Mesodermal cell (in vitro differentiated cells): ENCODE data around the gene ERC1.

Experiments used
- H3K27ac ChIP-seq: 2 replicates; pipeline ENCODE4 v1.7.0; 2013; ENCODE audit warnings: mild to moderate bottlenecking, low read depth, low read length, moderate library complexity; ENCODE audit not compliant: severe bottlenecking
- H3K36me3 ChIP-seq: 2 replicates; pipeline ENCODE4 v1.7.1; 2013; ENCODE audit warnings: mild to moderate bottlenecking, low read length, moderate library complexity; ENCODE audit not compliant: control insufficient read depth, insufficient read depth
- H3K4me1 ChIP-seq: one replicate; pipeline ENCODE4 v1.7.1; 2013; ENCODE audit warnings: mild to moderate bottlenecking, low read length; ENCODE audit not compliant: insufficient read depth, control insufficient read depth, poor library complexity, severe bottlenecking
- H3K4me3 ChIP-seq: 2 replicates; pipeline ENCODE4 v1.7.0; 2013; ENCODE audit warnings: low read length, control low read depth, mild to moderate bottlenecking; ENCODE audit not compliant: insufficient read depth, poor library complexity, severe bottlenecking; ENCODE audit errors: extremely low read depth
- H3K9me3 ChIP-seq: 2 replicates; pipeline ENCODE4 v1.7.1; 2013; ENCODE audit warnings: mild to moderate bottlenecking, low read length, moderate library complexity; ENCODE audit not compliant: control insufficient read depth
- WGBS, 2 experiments: methylation state at CpG; one replicate each; pipeline ENCODE4 v1.1.5; 2013; ENCODE audit warnings: missing lambda C conversion rate in 2 of 2; ENCODE audit not compliant: insufficient coverage in 2 of 2; 5-methylcytosine and 5-hydroxymethylcytosine counted together

The ERC1 gene

DNA sequence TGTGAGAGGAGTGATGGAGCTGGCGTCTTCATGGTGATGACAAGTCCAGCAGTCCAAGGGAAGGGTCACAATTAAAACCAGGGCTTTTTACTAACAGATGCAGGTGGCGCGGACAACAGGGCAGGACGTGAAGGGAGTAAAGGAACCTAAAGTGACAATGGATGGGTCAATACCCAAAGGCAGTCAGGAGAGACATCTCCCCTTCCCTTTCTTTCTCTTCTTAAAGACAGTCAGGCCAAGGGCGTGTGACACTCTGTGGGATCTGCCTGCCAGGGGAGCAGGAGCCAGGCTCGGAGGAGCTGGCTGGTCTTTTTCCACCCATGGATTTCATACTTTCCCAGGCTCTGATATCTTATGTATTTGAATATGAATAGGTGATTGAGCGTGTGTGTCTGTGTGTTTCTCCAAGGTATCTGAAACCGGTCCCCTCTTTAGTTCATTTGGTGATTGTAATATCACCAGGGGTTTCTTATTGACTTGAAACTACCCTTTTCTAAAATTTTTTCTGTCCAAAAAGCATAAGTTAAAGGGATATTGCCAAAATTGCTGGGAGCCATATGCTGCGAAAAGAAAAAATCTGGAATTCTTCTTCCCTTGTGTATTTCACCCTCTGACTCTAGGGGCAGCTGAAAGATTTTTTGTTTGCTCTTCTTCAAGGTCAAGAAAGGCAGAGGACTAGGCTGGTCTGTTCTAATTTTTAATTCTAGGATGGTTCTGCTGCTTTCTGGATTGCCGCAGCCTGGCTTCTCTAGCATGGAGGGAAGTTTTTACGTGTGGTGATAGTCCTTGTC, 541.5 kb downstream of the ERC1 start:
- H3K27ac ChIP-seq, result no peak overlapping the region
- no peaks in the 10 kb centered on the region for H3K9me3 ChIP-seq
- H3K4me3 ChIP-seq, result no peak overlapping the region
- no peaks in the 10 kb centered on the region for H3K36me3 ChIP-seq
- WGBS, 2 experiments, result 87% methylated on average over 4 to 10 of the region's 11 CpGs
- peaks cover 14% of the 10 kb centered on the region for H3K4me1 ChIP-seq

DNA sequence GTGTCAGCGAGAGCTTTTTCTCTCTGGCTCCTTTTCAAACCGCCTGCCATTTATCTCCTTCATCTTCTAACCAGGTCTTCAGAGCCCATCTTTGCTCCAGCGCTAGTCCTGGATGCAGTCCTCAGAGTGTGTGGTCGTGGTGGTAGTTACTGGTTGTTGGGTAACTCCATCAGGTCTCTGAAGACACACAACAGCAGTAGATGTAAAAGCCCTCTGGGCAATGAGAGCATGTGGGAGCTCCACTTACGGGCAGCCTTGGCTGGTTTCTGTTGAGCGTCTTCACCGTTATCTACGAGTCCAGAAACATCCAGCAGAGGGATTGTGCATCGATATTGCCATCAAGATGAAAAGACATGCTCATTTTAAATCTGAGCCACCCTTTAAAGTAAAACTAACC, 542.2 kb downstream of the ERC1 start:
- WGBS, 2 experiments, result 90 to 97% methylated on average over 7 of the region's 9 CpGs
- Histone ChIP-seq H3K27ac (no peak overlapping the region), H3K9me3 (no peaks in the 10 kb centered on the region), H3K36me3 (no peaks in the 10 kb centered on the region), H3K4me1 (peaks cover 7% of the 10 kb centered on the region), H3K4me3 (no peak overlapping the region)

DNA sequence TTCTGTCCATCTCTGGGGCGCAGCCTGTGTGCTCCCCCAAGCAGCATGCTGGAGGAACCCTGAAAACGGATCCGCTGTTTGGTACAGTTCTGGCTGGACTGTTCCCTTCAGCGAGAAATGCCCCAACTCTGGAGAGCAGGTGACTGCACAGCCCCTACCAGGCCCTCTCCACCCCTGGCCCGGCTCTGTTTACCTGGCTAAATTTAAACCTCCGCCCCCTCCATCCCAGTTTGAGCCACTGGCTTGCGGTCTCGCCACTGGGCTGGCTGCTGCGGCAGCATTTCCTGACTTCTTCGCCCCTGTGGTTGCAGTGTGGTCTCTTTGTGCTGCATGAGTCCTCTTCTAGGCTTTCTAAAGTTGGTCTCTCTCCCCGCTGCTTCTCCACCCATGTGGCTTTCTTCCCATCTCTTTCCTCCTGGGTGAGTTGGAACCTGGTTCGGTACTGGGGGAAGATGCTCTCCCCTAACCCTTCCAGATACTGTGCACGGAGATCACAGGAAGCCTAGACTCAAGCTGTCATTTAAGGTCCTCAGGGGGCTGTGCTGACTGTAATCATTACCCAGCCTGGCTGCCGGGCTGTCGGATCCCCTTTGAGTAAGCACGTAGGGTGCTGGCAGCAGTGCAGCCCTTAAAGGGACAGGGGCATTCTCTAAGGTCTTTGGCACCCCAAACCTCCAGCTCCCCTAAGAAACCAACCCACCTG, 542.7 kb downstream of the ERC1 start:
- Histone ChIP-seq H3K9me3 (no peaks in the 10 kb centered on the region), H3K36me3 (no peaks in the 10 kb centered on the region), H3K4me1 (peaks cover 7% of the 10 kb centered on the region), H3K27ac (no peak overlapping the region), H3K4me3 (no peak overlapping the region)
- WGBS, 2 experiments, result 80 to 83% methylated on average over 13 to 14 of the region's 16 CpGs

DNA sequence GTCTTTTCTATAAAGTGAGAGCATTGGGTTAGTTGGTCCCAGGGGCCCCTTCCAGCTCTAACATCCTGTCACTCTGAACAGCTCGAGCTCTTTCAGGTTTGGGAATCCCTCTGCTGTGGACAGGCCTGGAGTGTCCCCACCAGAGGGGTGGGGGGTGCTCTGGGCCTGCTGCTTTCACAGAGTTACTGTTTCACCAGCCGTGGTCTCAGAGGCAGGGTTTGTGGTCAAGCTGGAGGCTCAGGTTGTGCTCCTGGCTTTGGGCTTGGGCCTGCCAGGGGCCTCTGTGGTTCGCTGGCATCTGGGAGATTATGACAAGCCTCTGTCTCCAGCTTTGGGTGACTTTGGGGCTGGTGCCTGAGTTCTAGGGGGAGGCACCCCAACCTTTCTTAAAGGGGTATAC, 543.7 kb downstream of the ERC1 start:
- peaks cover 3% of the 10 kb centered on the region for H3K4me1 ChIP-seq
- H3K27ac ChIP-seq, result no peak overlapping the region
- H3K9me3 ChIP-seq, result no peaks in the 10 kb centered on the region
- no peak overlapping the region for H3K4me3 ChIP-seq
- 79 to 83% methylated on average over 2 of the region's 3 CpGs for WGBS, 2 experiments
- no peaks in the 10 kb centered on the region for H3K36me3 ChIP-seq

DNA sequence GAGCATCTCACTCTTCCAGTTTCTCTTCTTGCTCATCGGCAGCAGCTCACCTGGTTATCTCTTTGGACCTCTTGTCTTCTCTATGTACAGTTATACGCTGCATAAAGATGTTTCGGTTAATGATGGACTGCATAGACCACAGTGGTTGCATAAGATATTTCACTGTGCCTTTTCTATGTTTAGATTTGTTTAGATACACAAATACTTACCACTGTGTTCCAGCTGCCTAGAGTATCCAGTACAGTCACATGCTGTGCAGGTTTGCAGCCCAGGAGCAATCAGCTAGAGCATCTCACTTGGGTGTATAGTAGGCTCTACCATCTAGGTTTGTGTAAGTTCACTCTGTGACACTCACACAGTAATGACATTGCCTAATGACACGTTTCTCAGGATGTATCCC, 545.8 kb downstream of the ERC1 start:
- Histone ChIP-seq H3K4me3 (no peak overlapping the region), H3K27ac (no peak overlapping the region), H3K9me3 (no peaks in the 10 kb centered on the region), H3K36me3 (no peaks in the 10 kb centered on the region), H3K4me1 (peaks cover under 1% of the 10 kb centered on the region)
- 75 to 87% methylated on average over 2 of the region's 4 CpGs for WGBS, 2 experiments

DNA sequence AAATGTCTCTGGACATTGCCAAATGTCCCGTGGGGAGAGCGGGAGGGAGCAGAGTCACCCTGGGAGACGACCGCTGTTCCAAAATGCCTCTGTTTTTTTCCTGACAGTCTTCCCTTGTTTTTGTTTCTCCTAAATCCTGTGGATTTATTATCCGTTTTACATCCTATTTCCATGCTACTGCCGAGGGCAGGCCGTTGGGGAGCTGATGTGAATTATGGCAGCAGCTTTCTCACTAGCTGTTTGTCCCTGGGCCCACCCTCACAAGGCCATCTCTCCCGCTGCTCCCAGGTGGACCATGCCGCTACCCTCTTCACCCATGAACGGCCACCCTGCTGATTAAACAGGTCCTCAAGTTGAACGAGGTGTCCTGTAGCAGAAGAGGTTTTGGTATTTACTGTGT, 548.1 kb downstream of the ERC1 start:
- Histone ChIP-seq H3K27ac (no peak overlapping the region), H3K9me3 (no peaks in the 10 kb centered on the region), H3K4me1 (no peaks in the 10 kb centered on the region), H3K36me3 (no peaks in the 10 kb centered on the region), H3K4me3 (no peak overlapping the region)
- 85 to 86% methylated on average over 8 to 11 of the region's 11 CpGs for WGBS, 2 experiments

DNA sequence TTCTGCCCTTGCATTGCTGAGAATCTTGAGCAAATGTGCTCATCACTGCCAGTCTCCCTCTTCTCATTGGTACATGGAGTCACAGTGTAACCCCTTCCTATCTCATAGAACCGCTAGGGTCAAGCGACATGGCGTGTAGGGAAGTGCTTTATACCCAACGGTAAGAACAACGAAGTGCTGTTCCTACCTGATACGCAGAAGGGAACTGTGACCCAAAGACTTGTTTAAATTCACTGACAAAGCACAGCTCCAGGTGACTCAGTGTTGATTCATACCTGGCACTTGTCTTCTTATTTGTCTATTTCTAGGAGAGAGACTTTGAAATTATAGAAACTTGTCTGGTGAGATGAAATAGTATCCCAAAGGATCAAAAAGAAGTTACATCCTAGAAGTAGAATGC, 549.7 kb downstream of the ERC1 start:
- H3K27ac ChIP-seq, result no peak overlapping the region
- H3K4me1 ChIP-seq, result no peaks in the 10 kb centered on the region
- no peak overlapping the region for H3K4me3 ChIP-seq
- H3K9me3 ChIP-seq, result no peaks in the 10 kb centered on the region
- 87 to 92% methylated on average over 6 of the region's 6 CpGs for WGBS, 2 experiments
- H3K36me3 ChIP-seq, result no peaks in the 10 kb centered on the region

DNA sequence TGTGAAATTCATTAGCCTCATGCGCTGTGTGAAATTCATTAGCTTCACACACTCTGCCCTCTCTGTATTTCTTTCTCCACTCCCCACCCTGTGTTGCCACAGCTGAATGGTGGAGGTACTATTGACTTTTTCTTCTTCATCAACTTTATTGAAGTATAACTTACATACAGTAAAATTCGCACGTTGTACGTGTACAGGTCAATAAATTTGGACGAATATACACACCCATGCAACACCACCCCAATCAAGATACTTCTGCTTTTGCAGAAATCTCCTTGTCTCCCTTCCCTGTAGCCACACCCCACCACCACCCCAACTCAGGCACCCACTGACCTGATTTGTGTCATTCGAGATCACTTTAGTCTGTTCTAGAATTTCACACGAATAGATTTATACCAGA, 551.6 kb downstream of the ERC1 start:
- Histone ChIP-seq H3K27ac (no peak overlapping the region), H3K9me3 (no peaks in the 10 kb centered on the region), H3K36me3 (no peaks in the 10 kb centered on the region), H3K4me1 (no peaks in the 10 kb centered on the region), H3K4me3 (no peak overlapping the region)
- WGBS, 2 experiments, result 97 to 98% methylated on average over 4 of the region's 7 CpGs

DNA sequence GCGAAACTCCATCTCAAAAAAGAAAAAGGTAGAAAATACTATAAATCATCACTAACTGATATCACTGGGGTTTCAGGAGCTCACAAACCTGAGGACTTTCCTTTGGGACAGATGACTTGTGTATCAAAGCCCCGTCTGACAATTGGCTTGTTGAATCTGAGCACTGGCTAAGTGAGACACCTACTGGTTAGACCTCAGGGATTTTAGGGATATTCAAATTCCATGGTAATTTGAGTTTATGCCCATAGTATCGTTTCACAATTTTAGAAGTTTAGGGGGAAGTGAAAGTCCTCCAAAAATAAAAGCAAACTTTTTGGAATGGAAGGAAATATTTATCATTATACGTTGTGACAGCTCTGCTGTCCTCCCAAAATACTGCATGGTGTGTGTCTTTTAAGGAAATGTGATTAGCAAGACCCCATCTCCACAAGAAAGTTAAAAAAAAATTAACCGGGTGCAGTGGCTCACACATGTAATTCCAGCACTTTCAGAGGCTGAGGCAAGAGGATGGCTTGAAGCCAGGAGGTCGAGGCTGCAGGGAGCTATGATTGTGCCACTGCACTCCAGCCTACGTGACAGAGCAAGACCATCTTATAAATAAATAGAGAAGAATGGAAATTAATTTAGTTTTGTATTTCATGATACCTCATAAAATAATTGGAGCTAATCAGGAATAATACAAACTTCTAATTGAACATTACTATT, 554.1 kb downstream of the ERC1 start:
- Histone ChIP-seq H3K4me3 (no peak overlapping the region), H3K4me1 (no peaks in the 10 kb centered on the region), H3K36me3 (no peaks in the 10 kb centered on the region), H3K27ac (no peak overlapping the region), H3K9me3 (no peaks in the 10 kb centered on the region)
- WGBS, 2 experiments, result 63 to 75% methylated on average over 3 to 5 of the region's 7 CpGs
